Measurements from ENCODE around the gene ATG16L1. TPM values are rescaled to one million over a fixed set of nuclear protein-coding genes. Genes with fewer than 3 reads are reported as not detected.

The ATG16L1 gene
- total RNA-seq (2014; rRNA removed; shearing (Covaris generic)) (42.5 and 44.9 TPM in 2 replicates), total RNA-seq (2022) (31.8 and 36.2 TPM in 2 replicates), Bru-seq, nascent RNA (percentile 87 among the genes with signal in this experiment), BruChase-seq, experiment 1, labeled RNA remaining after a 6-hour chase (percentile 80 among the genes with signal in this experiment), BruChase-seq, experiment 2, labeled RNA remaining after a 2-hour chase (percentile 76 among the genes with signal in this experiment)
- long read RNA-seq, transcript ATG16L1-203 (18 exons, 3,405 nt): major isoform, 11 of 30 reads
- long read RNA-seq, partial matches to known transcripts: 7 of 30 reads
- long read RNA-seq, other reads (novel, unspliced or antisense): 7 of 30 reads

DNA sequence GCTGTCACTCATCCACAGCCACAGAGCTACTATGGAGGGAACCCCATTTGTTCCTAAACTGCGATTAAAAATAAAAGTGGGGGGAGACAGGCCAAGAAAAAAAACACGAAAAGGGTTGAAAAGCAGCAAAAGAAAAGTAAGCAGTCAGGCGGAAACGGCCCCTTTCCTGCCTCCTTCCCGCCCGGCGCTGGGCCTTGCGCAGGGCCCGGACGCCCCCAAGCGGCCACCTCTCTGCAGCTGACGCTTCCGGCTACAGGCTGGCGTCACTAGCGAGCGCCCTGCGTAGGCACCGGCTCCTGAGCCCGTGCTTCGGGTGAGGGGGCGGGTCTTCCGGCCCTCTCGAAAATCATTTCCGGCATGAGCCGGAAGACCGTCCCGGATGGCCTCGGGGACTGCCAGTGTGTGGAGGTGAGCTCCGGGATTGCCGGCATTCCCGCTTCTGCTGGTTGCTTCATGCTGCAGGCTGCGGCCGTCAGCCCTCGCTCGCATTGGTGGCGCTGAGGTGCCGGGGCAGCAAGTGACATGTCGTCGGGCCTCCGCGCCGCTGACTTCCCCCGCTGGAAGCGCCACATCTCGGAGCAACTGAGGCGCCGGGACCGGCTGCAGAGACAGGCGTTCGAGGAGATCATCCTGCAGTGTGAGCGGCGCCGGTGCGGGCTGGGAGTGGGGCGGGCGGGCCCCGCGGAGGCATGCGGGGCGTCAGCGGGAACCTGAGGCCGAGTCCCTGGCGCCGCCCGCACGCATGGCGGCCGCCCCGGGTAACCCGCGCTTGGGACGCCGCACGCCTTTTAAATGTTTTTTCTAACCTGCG lies at the start of gene ATG16L1:
TSS of gene ATG16L1 (plus strand) at position 368 of the 811 bp plus-strand sequence. CDS start at position 523, 155 bp downstream.
- Histone ChIP-seq H3K4me2 (ENCODE audit: low read length) (peak within 1 kb of the TSS; percentile 95), H3K4me3 (ENCODE audit: low read depth, low read length, poor library complexity, severe bottlenecking) (peak within 1 kb of the TSS; percentile 96), H3K4me1 (ENCODE audit: insufficient read depth, low read length, poor library complexity, severe bottlenecking) (peaks cover 43% of the 10 kb centered on the region), H3K9me2 (ENCODE audit: insufficient read depth, low read length) (no peaks in the 10 kb centered on the region), H2AFZ (ENCODE audit: low read length) (peak within 1 kb of the TSS; percentile 96), H3K27ac (ENCODE audit: low read depth, low read length, poor library complexity, severe bottlenecking) (peak within 1 kb of the TSS; percentile 71), H3K36me3 (ENCODE audit: insufficient read depth, low read length) (peaks cover 30% of the 10 kb centered on the region), H3K9me3 (ENCODE audit: low read length) (peaks cover 10% of the 10 kb centered on the region; the same call in 1 of the 2 replicates), H3K79me2 (ENCODE audit: insufficient read depth, low read depth, low read length) (peaks cover 47% of the 10 kb centered on the region), H4K20me1 (ENCODE audit: insufficient read depth, low read length) (peaks cover 24% of the 10 kb centered on the region)
- BruUV-seq (replicated peaks): no TSS peak
- peak; percentile 98 for DNase-seq (ENCODE audit: low spot score)
- intact Hi-C loops (cut with micrococcal nuclease; ENCODE audit: unreplicated experiment): loop anchor here (1.0 to 2.0 kb wide), 9 partner anchors 29 to 640 kb away; partner anchors contain the start of gene INPP5D
- CTCF ChIA-PET (ENCODE audit: unreplicated experiment): interaction anchor here (0.6 to 1.2 kb wide), 5 partner anchors 17 to 192 kb away, joined by 3 to 5 read pairs (median 3); partner anchors contain the start of gene INPP5D
- no peak for TF ChIP-seq EZH2phosphoT487 (IDR thresholded peaks at IDR 0.05; ENCODE audit: borderline replicate concordance, low read depth, low read length)
- TF ChIP-seq, protein P1, sequence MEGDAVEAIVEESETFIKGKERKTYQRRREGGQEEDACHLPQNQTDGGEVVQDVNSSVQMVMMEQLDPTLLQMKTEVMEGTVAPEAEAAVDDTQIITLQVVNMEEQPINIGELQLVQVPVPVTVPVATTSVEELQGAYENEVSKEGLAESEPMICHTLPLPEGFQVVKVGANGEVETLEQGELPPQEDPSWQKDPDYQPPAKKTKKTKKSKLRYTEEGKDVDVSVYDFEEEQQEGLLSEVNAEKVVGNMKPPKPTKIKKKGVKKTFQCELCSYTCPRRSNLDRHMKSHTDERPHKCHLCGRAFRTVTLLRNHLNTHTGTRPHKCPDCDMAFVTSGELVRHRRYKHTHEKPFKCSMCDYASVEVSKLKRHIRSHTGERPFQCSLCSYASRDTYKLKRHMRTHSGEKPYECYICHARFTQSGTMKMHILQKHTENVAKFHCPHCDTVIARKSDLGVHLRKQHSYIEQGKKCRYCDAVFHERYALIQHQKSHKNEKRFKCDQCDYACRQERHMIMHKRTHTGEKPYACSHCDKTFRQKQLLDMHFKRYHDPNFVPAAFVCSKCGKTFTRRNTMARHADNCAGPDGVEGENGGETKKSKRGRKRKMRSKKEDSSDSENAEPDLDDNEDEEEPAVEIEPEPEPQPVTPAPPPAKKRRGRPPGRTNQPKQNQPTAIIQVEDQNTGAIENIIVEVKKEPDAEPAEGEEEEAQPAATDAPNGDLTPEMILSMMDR (conservative IDR thresholded peaks at IDR 0.05; ENCODE audit: low read length): peak; percentile 94
- POLR2A ChIA-PET: interaction anchor here (0.6 to 3.1 kb wide), 10 partner anchors 19 to 202 kb away, joined by 3 to 16 read pairs (median 4); partner anchors contain the start of gene INPP5D

DNA sequence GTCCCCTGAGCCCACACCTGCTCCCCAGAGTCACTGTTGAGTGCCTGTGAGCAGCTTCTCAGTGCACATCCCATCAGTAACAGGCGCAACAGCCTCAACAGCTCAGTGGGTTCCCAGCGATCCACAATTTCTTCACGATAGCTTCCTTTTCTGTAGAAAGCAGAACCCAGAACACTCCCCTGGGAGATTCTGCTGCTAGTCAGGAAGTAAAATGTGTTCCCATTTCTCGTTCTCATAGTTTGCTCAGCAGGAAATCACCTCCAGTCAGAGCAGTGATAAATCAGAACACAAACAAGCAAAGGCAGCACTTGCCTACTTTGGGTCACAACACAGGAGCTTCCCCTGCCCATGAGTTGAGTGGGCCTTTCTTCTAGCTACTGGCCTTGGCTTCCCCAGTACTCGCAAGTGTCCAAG lies 48.9 kb upstream of the ATG16L1 start:
- ChIA-PET POLR2A (interaction anchor here (0.7 to 1.4 kb wide), 3 partner anchors 48 to 448 kb away, joined by 3 to 5 read pairs (median 4); no protein-coding TSS in a partner anchor), CTCF (ENCODE audit: unreplicated experiment) (no interaction called here)
- intact Hi-C loops (cut with micrococcal nuclease; ENCODE audit: unreplicated experiment): no loop called here
- peaks cover 46% of the 10 kb centered on the region for H3K36me3 ChIP-seq (ENCODE audit: insufficient read depth, low read length)
- BruUV-seq (replicated peaks): no TSS peak
- no peak overlapping the region for H2AFZ ChIP-seq (ENCODE audit: low read length)
- peaks cover 8% of the 10 kb centered on the region for H3K4me1 ChIP-seq (ENCODE audit: insufficient read depth, low read length, poor library complexity, severe bottlenecking)
- H3K4me3 ChIP-seq (ENCODE audit: low read depth, low read length, poor library complexity, severe bottlenecking): no peak overlapping the region
- H3K9me2 ChIP-seq (ENCODE audit: insufficient read depth, low read length): no peaks in the 10 kb centered on the region
- H3K4me2 ChIP-seq (ENCODE audit: low read length): no peak overlapping the region
- peaks cover 13% of the 10 kb centered on the region; the same call in 1 of the 2 replicates for H3K9me3 ChIP-seq (ENCODE audit: low read length)
- H4K20me1 ChIP-seq (ENCODE audit: insufficient read depth, low read length): no peaks in the 10 kb centered on the region
- TF ChIP-seq, protein P1 (conservative IDR thresholded peaks at IDR 0.05; ENCODE audit: low read length): no peak
- TF ChIP-seq EZH2phosphoT487 (IDR thresholded peaks at IDR 0.05; ENCODE audit: borderline replicate concordance, low read depth, low read length): no peak
- H3K79me2 ChIP-seq (ENCODE audit: insufficient read depth, low read depth, low read length): no peaks in the 10 kb centered on the region
- no peak overlapping the region for H3K27ac ChIP-seq (ENCODE audit: low read depth, low read length, poor library complexity, severe bottlenecking)
- peak; percentile 36 for DNase-seq (ENCODE audit: low spot score)
